Sigmoid colon (tissue), 7 donors: Measurements from ENCODE around the gene WBP2. TPM values are rescaled to one million over a fixed set of nuclear protein-coding genes. Genes with fewer than 3 reads are reported as not detected.

ENCODE experiments used
- DNase-seq: peaks from one replicate; pipeline ENCODE4 v3.0.0-alpha.2; 2019
- H3K27ac ChIP-seq, 4 donors: fragments of 200-600 bp; sonication (generic); one replicate each; pipeline ENCODE4 v1.5.1; 2016 to 2019; ENCODE audit warnings: mild to moderate bottlenecking in 1 of 4
- H3K27me3 ChIP-seq, 3 donors: fragments of 200-600 bp; sonication (generic); one replicate each; pipeline ENCODE4 v1.5.1; 2019; ENCODE audit warnings: mild to moderate bottlenecking in 1 of 3
- H3K36me3 ChIP-seq, 4 donors: fragments of 200-600 bp; sonication (generic); one replicate each; pipeline ENCODE4 v1.5.1; 2016 to 2019
- H3K4me1 ChIP-seq, 4 donors: fragments of 200-600 bp; sonication (generic); one replicate each; pipeline ENCODE4 v1.5.1; 2017 to 2019
- H3K4me3 ChIP-seq, 4 donors: fragments of 200-600 bp; sonication (generic); one replicate each; pipeline ENCODE4 v1.5.1; 2017 to 2019; ENCODE audit warnings: mild to moderate bottlenecking in 2 of 4, moderate library complexity in 1 of 4
- H3K9me3 ChIP-seq, 4 donors: fragments of 200-600 bp in 3 of 4; sonication (generic) in 3 of 4; one replicate each; pipeline versions ENCODE4 v1.5.1 to v1.6.1; 2013 to 2019
- CTCF ChIP-seq, 4 experiments: fragments of 450-650 bp in 3 of 4; fragments of 200-600 bp in 1 of 4; IDR thresholded peaks; one replicate each; pipeline ENCODE4 v1.5.1; 2016 to 2019; ENCODE audit warnings: antibody characterized with exemption in 4 of 4, mild to moderate bottlenecking in 3 of 4, moderate library complexity in 2 of 4
- EP300 ChIP-seq, 4 donors: sonication (generic); formaldehyde crosslinking; IDR thresholded peaks; one replicate each; pipeline ENCODE4 v1.6.1; 2017; ENCODE audit warnings: antibody characterized with exemption in 4 of 4
- POLR2A ChIP-seq, 2 donors: fragments of 450-650 bp; IDR thresholded peaks; one replicate each; pipeline ENCODE4 v1.6.1; 2016; ENCODE audit warnings: antibody characterized with exemption in 2 of 2, mild to moderate bottlenecking in 2 of 2, moderate library complexity in 2 of 2
- POLR2AphosphoS5 ChIP-seq, 4 donors: sonication (generic); formaldehyde crosslinking; IDR thresholded peaks; one replicate each; pipeline ENCODE4 v1.6.1; 2017; ENCODE audit warnings: antibody characterized with exemption in 4 of 4
- WGBS, 2 donors: extraction: QIAGEN DNeasy Blood & Tissue Kit; methylation state at CpG; one replicate each; pipeline ENCODE4 v1.1.7; 2013; 5-methylcytosine and 5-hydroxymethylcytosine counted together
- intact Hi-C: fragments of 100-400 bp; cut with DNase I; formaldehyde crosslinking; loops from one replicate; pipeline ENCODE4 v1.15.1; 2023
- polyA plus RNA-seq, 3 donors: library from polyadenylated mRNA; stranded (reverse); fragments of 200-250 nt; gene quantifications; one replicate each; pipeline ENCODE4 v1.2.3, GENCODE V29; 2013
- total RNA-seq, 4 donors: library from RNA; depleted of rRNA; stranded (reverse); fragments of >200 nt; gene quantifications; one replicate each; pipeline ENCODE4 v1.1.0, GENCODE V29; 2016
- donor health status: healthy with polysubstance abuse.
- donor health status: Bipolar disorder and iron deficiency.
- donor health status: healthy.

The WBP2 gene
- total and polyA plus RNA-seq, 7 donors = 44.2 to 110 (median 73.1) TPM

GRCh38 chr17:75832652-75833400 lies 22.3 kb downstream of the WBP2 start:
- Histone ChIP-seq H3K27ac (peak overlapping the region; percentile 38 to 70 (median 46)), H3K27me3 (no peaks in the 10 kb centered on the region), H3K9me3 (no peaks in the 10 kb centered on the region), H3K36me3 (peaks cover 0 to 32% (median 0%) of the 10 kb centered on the region in 4 donors), H3K4me3 (no peak overlapping the region), H3K4me1 (peaks cover 0 to 20% (median 16%) of the 10 kb centered on the region in 4 donors)
- DNase-seq = no peak
- 39 to 68% methylated on average over 20 of the region's 20 CpGs for WGBS, 2 donors
- TF ChIP-seq POLR2AphosphoS5 (IDR thresholded peaks at IDR 0.05) = no peak
- no peak for TF ChIP-seq CTCF (IDR thresholded peaks at IDR 0.05)
- TF ChIP-seq EP300 (IDR thresholded peaks at IDR 0.05) = no peak
- TF ChIP-seq POLR2A (IDR thresholded peaks at IDR 0.05) = no peak
- intact Hi-C loops = no loop called here

- intact Hi-C loops = no loop called here
- peaks cover 0 to 32% (median 0%) of the 10 kb centered on the region in 4 donors for H3K36me3 ChIP-seq
- TF ChIP-seq EP300 (IDR thresholded peaks at IDR 0.05) = no peak
- no peak for TF ChIP-seq CTCF (IDR thresholded peaks at IDR 0.05)
- TF ChIP-seq POLR2AphosphoS5 (IDR thresholded peaks at IDR 0.05) = peak in 2 of 4 donors; percentile 21 to 64
- DNase-seq = peak; percentile 87
- H3K4me3 ChIP-seq = no peak overlapping the region
- WGBS, 2 donors = 76 to 84% methylated on average over 10 of the region's 10 CpGs
- peaks cover 0 to 27% (median 23%) of the 10 kb centered on the region in 4 donors for H3K4me1 ChIP-seq
- peak overlapping the region; percentile 38 to 70 (median 46) for H3K27ac ChIP-seq
- no peaks in the 10 kb centered on the region for H3K9me3 ChIP-seq
- no peaks in the 10 kb centered on the region for H3K27me3 ChIP-seq
Measured at GRCh38 chr17:75832164-75832651, 22.9 kb downstream of the WBP2 start.

GRCh38 chr17:75831032-75831571 lies 24.0 kb downstream of the WBP2 start:
- no peak for DNase-seq
- H3K36me3 ChIP-seq = peaks cover 0 to 26% (median 0%) of the 10 kb centered on the region in 4 donors
- H3K27ac ChIP-seq = peak overlapping the region in 1 of 4 donors; percentile 70
- 34 to 75% methylated on average over 15 of the region's 15 CpGs for WGBS, 2 donors
- no peaks in the 10 kb centered on the region for H3K27me3 ChIP-seq
- intact Hi-C loops = no loop called here
- H3K4me1 ChIP-seq = peaks cover 0 to 31% (median 28%) of the 10 kb centered on the region in 4 donors
- TF ChIP-seq CTCF (IDR thresholded peaks at IDR 0.05) = no peak
- TF ChIP-seq POLR2A (IDR thresholded peaks at IDR 0.05) = no peak
- TF ChIP-seq EP300 (IDR thresholded peaks at IDR 0.05) = no peak
- no peak for TF ChIP-seq POLR2AphosphoS5 (IDR thresholded peaks at IDR 0.05)
- no peaks in the 10 kb centered on the region for H3K9me3 ChIP-seq
- H3K4me3 ChIP-seq = no peak overlapping the region

- Histone ChIP-seq H3K4me3 (no peak overlapping the region), H3K4me1 (peaks cover 0 to 28% (median 23%) of the 10 kb centered on the region in 4 donors), H3K36me3 (peaks cover 0 to 26% (median 0%) of the 10 kb centered on the region in 4 donors), H3K27ac (no peak overlapping the region), H3K9me3 (no peaks in the 10 kb centered on the region), H3K27me3 (no peaks in the 10 kb centered on the region)
- DNase-seq = peak; percentile 63
- intact Hi-C loops = no loop called here
- 42 to 81% methylated on average over 27 of the region's 27 CpGs for WGBS, 2 donors
- peak in 2 of 4 experiments; percentile 23 to 38 for TF ChIP-seq CTCF (IDR thresholded peaks at IDR 0.05)
- no peak for TF ChIP-seq EP300 (IDR thresholded peaks at IDR 0.05)
Measured at GRCh38 chr17:75830164-75831031, 24.7 kb downstream of the WBP2 start.
